Heart left ventricle (tissue), 13 donors: Measurements from ENCODE around the gene EYS.

ENCODE experiments used
- CTCF ChIP-seq, 12 donors: fragments of 200-600 bp; sonication (generic) in 4 of 12; IDR thresholded peaks; one replicate each; pipeline versions ENCODE4 v1.5.0 to v1.8.0; 2018 to 2022; ENCODE audit warnings: antibody characterized with exemption in 12 of 12, mild to moderate bottlenecking in 5 of 12
- POLR2A ChIP-seq, 2 donors: fragments of 450-650 bp; IDR thresholded peaks; one replicate each; pipeline ENCODE4 v1.6.1; 2017; ENCODE audit warnings: antibody characterized with exemption in 2 of 2, mild to moderate bottlenecking in 2 of 2, moderate library complexity in 2 of 2
- donor health status: ischemic (EF 13 %, LVEDD 7.1; RV severe dilation, severe dysfunction).
- donor health status: DM: no; HTN: yes; CAD: no.
- donor health status: DM: no; HTN: no; CAD: no.
- donor health status: ischemic (EF 25% LVEDD 6.9; RV normal size, moderate dysfunction).
- donor health status: ischemic (EF 25% LVEDD 5.7; RV mildly dilated, moderate dysfunction).
- donor health status: ischemic (EF 35%, LVEDD 5.7; RV mildly dilated, moderate dysfunction).
- donor health status: nonischemic (EF 11% LVEDD 7.7; RV severe dilation, severe dysfunction).
- donor health status: DM: yes; HTN: yes; CAD: no.
- donor health status: PGD.
- donor health status: ischemic (EF 29% LVEDD 5.4; RV normal size, mild dysfunction).
- donor health status: nonischemic (EF 23%, LVEDD 6.1; RV moderate dilation, normal function).

- no peak for TF ChIP-seq CTCF (IDR thresholded peaks at IDR 0.05)
- no peak for TF ChIP-seq POLR2A (IDR thresholded peaks at IDR 0.05)
These were observed 1418.7 kb downstream of the EYS start for GRCh38 chr6:64288351-64288750.
